ENCODE data around the gene IL1R2. TPM values are rescaled to one million over a fixed set of nuclear protein-coding genes. Genes with fewer than 3 reads are reported as not detected.

IL1R2 gene
- total RNA-seq, 1 donor from 2014 or later = 19.0 TPM

GRCh38 chr2:102044235-102044896 lies 52.6 kb downstream of the IL1R2 start:
- no peak for ATAC-seq

GRCh38 chr2:102044967-102045489 lies 53.3 kb downstream of the IL1R2 start:
- no peak for ATAC-seq

GRCh38 chr2:102045697-102046096 lies 53.9 kb downstream of the IL1R2 start:
- ATAC-seq = no peak

- peak; percentile 33 for ATAC-seq
Observed at GRCh38 chr2:102046135-102046986, 54.6 kb downstream of the IL1R2 start.

DNA sequence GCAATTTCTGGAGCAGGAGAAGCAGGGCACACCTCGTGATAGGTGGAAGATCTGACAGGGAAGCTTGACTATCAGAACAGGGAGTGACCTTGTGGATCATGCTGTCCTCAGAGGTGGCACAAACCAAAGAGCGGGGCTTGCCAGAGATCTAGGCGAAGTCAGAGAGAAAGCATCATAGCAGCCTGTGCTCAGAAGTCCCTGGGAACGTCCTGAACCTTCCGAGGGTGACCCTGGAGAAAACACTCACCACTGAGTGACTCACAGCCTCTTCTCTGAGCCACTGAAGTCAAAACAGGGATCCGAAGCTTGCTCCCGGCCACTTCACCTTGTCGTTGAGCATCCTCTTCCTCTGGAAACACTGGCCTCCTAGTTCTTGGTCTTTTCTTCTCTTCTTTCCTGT lies 56.7 kb downstream of the IL1R2 start:
- ATAC-seq = peak; percentile 37

DNA sequence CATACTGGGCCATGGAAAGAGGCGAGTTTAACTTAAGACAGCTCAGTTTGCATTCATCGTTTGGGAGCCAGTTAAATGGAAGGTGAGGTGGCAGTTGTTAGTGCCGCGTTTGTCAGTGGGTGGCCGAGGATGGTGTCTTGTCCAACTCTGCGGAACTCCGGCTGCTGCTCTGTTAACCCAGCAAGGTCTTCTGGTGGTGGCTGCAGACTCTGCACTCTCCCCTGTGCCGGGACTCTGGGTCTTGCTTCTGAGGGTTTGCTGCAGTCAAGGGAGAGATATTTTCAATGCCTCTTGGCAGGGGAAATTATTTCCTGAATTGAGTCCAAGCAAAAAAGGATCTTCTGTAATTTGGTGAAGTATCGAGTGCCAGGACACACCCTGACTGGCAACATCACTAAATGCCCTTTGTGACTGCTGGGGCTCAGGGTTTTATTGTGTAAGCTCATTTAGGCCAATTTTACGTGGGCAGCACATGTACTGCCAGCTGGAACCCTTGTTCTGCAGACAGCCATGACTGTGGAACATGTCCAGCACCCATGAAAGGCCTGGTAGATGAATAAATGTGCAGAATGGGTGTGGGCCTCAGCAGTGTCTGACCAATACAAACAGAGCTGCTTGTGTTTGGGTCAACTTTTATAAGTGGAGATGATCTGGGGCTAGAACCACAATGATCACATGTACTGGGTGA lies 58.1 kb downstream of the IL1R2 start:
- peak; percentile 24 for ATAC-seq

- no peak for ATAC-seq
Observed at GRCh38 chr2:102050854-102051391, 59.2 kb downstream of the IL1R2 start.

DNA sequence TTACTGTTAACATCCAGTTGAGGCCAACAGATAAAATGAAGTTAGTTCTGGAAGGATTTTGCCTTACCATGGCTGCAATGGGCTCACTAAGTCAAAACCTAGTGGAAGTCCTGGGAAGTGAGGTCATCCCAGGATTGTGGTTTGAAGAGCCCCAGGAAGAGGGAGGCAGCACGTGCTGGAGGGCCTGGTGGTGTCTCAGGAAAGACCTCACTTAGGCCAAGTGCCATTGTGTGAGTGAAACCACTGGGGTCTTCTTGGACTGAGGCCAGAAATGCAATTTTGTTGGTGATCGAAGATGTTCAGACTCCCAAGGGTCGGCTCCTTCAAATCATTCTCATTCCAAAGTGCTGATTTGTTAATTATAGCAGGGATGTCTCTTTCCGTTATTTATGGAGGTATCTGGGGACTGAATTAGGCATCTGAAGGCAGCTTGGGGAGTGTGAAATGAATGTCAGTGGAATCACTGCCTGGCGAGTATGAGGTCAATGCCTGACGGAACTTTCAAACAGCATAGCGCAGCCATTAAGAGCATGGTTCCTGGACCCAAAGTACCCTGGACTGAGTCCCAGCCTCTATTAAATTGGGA lies 60.0 kb downstream of the IL1R2 start:
- ATAC-seq = no peak

- peak; percentile 83 for ATAC-seq
Observed at GRCh38 chr2:102052365-102052764, 60.6 kb downstream of the IL1R2 start.

- no peak for ATAC-seq
Observed at GRCh38 chr2:102053096-102053495, 61.3 kb downstream of the IL1R2 start.

DNA sequence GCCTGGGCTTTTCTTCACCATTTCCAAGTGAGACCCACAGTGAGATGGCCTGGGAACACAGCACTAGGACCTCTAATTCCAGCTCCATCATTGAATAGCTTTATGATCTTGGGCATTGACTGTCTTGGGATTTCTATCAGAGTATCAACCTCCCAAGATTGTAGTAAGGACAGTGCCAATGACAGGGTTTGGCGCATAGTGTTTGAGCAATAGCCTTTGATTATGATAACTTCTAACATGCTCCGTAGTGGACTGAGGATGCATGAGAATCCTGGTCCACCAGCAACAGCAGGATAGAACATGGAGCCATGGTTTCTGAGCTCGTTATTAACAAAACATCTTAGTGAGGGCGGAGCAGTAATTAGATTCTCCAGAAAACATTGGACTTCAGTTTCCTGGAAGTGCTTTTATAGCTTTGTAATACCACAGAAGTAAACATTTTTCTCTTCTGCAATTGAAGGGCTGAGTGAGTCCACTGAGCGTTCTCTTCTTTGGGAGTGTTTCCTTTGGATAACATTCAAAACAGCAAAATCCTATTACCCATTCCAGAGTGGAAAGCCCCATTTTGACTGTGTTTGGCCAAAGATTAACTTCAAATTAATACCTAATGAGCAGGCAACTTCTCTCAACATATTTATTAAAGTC lies 63.7 kb downstream of the IL1R2 start:
- ATAC-seq = no peak

DNA sequence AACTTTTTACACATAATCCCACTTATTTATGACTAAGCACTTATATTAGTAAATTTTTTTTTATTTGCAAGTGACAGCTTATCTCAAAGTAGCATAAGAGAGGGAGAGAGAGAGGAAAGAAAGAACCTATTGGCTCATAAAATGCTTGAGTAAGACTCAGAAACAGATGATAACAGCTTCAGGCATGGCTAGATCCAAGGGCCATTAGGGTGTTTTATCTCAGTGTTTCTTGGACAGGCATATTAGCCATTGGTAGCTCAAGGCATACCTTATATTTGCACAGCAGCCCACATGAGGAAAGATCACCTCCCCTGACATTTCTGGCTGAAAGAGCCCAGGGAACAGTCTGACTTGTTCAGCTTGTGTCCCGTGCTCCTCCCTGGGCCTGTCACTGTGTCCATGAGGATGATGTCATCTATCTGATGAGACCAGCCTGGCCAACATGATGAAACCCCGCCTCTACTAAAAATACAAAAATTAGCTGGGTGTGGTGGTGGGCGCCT lies 64.4 kb downstream of the IL1R2 start:
- ATAC-seq = peak; percentile 53

DNA sequence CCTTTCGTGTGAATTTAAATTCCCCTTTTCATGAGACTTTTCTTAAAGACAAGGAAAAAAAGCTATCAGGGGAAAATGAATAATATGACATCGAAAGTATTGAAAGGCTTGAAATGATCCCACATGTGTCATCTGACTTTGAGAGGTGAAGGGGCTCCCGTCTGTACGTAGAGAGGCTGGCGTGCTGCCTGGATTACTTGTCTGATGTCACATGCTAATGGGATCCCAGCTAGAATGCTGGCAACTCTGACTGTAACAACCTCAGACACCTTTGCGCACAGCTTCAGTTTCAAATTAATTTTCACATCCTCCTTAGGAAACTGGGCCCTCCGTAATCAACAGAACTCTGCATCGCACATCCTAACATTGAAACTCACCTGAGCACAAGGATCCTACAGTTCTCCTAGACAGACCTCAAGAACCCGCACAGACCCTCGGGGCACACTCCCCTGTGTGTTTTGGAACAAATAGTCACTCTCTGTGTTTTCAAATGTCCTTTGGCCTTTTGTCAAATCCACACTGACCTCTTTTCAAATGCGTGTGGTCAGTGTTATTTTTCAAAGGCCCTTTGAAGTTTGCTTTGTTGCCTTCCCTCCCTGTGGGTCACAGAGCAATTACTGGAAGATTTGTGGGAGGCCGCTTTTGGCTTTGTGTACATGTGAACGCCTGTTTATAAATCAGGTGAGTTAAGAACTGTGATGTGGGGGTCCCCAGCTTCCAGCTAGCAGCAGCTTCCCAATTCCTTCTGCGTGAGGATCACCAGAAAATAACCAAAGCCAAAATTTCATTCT lies 65.9 kb downstream of the IL1R2 start:
- no peak for ATAC-seq

DNA sequence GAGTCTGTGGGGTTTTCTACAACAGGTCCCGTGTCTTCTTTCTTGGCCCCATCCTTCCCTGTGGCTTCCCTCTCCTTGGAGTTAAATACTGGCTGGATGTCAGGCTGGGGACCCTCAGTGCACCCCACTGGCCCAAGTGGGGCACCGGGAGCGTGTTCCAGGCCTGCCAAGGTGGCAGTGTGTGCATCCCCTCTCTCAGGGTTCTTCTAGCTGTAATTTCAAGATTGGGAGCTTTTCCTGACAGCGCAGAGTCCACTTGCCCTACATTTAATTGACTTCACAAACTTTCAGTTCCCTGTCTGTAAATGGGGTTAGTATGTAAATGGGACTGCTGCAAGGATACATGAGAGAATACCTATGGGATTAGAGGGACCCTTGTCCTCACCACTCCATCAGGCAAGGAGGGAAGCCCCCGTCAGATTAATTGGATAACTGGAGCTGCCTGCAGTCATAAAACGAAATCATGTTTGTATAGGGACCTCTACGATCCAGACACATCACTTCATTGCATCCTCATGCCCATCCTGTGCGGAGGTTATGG lies 66.6 kb downstream of the IL1R2 start:
- ATAC-seq = no peak

DNA sequence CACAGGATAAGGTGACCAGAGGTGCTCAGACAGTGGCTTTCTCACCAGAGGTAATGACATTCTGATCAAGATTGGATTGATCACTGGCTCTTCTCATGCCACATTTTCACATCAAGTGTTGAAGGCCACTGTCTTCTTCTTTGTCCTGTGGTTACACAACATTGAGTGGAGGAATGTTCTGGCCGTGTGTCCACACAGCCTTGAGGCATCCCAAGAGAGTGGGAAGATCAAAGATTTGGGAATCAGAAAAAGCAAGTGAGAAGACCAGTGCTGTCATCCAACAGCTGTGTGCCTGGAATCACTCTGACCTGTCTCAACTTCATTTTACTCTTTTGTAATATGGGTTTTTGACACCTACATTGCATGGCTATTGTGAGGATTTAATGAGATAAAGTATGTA lies 67.4 kb downstream of the IL1R2 start:
- ATAC-seq = no peak

GRCh38 chr2:102060047-102060446 lies 68.3 kb downstream of the IL1R2 start:
- no peak for ATAC-seq

GRCh38 chr2:102060792-102061191 lies 69.0 kb downstream of the IL1R2 start:
- ATAC-seq = no peak

- no peak for ATAC-seq
Observed at GRCh38 chr2:102061286-102061699, 69.5 kb downstream of the IL1R2 start.

- ATAC-seq = no peak
Observed at GRCh38 chr2:102061962-102062795, 70.4 kb downstream of the IL1R2 start.

DNA sequence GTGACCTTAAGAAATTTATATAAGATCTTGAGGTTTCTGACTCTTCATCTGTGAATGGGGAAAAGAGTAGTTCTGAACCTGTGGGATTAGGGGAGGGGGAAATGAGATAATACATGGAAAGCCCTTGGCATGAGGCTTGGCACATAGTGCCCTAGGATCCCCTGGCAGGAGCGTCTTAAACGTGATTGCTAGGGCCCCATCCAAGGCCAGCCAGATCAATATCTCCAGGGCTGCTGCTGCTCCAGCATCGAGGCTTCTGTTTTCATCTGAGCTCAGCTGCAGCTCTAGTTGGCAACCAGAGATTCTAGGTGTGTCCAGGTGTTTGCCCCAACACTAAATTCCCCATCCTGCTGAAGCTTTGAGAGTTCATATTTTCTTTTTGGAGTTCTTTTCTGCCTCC lies 71.0 kb downstream of the IL1R2 start:
- no peak for ATAC-seq

Data from esophagus mucosa (tissue), 1 donor.